Kidney (tissue), 14 donors: Measurements from ENCODE around the gene HOMER3. TPM values are rescaled to one million over a fixed set of nuclear protein-coding genes. Genes with fewer than 3 reads are reported as not detected.

Experiments
- DNase-seq, 5 donors: peaks; one replicate each; pipeline ENCODE4 v3.0.0-alpha.2; 2013 to 2020
- FAIRE-seq: peaks from 2 replicates; lab custom pipeline; 2012; peaks lifted over from hg19 to GRCh38; lab: Jason Lieb, UNC
- H3K27ac ChIP-seq, 2 donors: one replicate each; pipeline ENCODE4 v1.7.0; 2013; ENCODE audit warnings: low read depth in 2 of 2, low read length in 2 of 2, inconsistent platforms in 1 of 2
- H3K27me3 ChIP-seq: one replicate; pipeline ENCODE4 v1.7.1; 2013; ENCODE audit warnings: low read length, inconsistent platforms; ENCODE audit not compliant: control insufficient read depth, insufficient read depth
- H3K36me3 ChIP-seq, 3 donors: one replicate each; pipeline versions ENCODE4 v1.7.0 to v1.7.1; 2013; ENCODE audit warnings: low read length in 3 of 3, control low read depth in 1 of 3, inconsistent platforms in 1 of 3; ENCODE audit not compliant: insufficient read depth in 3 of 3, control insufficient read depth in 2 of 3
- H3K4me1 ChIP-seq, 3 donors: one replicate each; pipeline versions ENCODE4 v1.7.0 to v1.7.1; 2013; ENCODE audit warnings: low read length in 3 of 3, inconsistent platforms in 1 of 3, low read depth in 1 of 3; ENCODE audit not compliant: control insufficient read depth in 2 of 3, insufficient read depth in 2 of 3
- H3K4me3 ChIP-seq, 3 donors: one replicate each; pipeline versions ENCODE4 v1.7.0 to v1.8.1; 2013; ENCODE audit warnings: low read length in 3 of 3, control low read depth in 1 of 3, inconsistent platforms in 1 of 3
- H3K9ac ChIP-seq, 3 donors: one replicate each; pipeline versions ENCODE4 v1.7.0 to v1.7.1; 2013; ENCODE audit warnings: low read length in 3 of 3, control low read depth in 1 of 3, inconsistent platforms in 1 of 3
- H3K9me3 ChIP-seq, 3 donors: one replicate each; pipeline versions ENCODE4 v1.7.0 to v1.7.1; 2013; ENCODE audit warnings: low read length in 3 of 3, control low read depth in 1 of 3, inconsistent platforms in 1 of 3; ENCODE audit not compliant: control insufficient read depth in 2 of 3, insufficient read depth in 1 of 3
- CTCF ChIP-seq: IDR thresholded peaks from 3 replicates; pipeline ENCODE4 v1.5.1; 2012; ENCODE audit warnings: mild to moderate bottlenecking, moderate library complexity, borderline replicate concordance; ENCODE audit not compliant: insufficient read depth; ENCODE audit errors: extremely low read depth
- intact Hi-C: fragments of 100-400 bp; cut with DNase I; formaldehyde crosslinking; loops from one replicate; pipeline ENCODE4 v1.11.1; 2022
- polyA plus RNA-seq: library from polyadenylated mRNA; stranded (reverse); fragments of 350-450 nt; fragmentation: Illumina TruSeq; extraction: RNeasy Lipid Tissue Mini Kit (QIAGEN cat#74804); gene quantifications from one replicate; pipeline ENCODE4 v1.2.3, GENCODE V29; 2014; ENCODE audit warnings: low read depth, low replicate concordance; ENCODE audit not compliant: insufficient read depth
- total RNA-seq: library from RNA; stranded (reverse); fragmentation: NEBNext Ultra II Directional; extraction: Animal tissue kit (Norgen Biotek cat#: 25700); gene quantifications from one replicate; pipeline ENCODE4 v1.2.1, GENCODE V29; 2021
- donor health status: control.
- donor health status: control.
- donor health status: control.
- donor health status: control.
- donor health status: control.
- donor health status: DM: yes; HTN: yes; CAD: no.
- donor health status: Normal renal cell carcinoma (clear cell type).

The HOMER3 gene
- total and polyA plus RNA-seq, 2 donors from 2014 or later: 34.3 to 53.1 TPM

- Histone ChIP-seq H3K36me3 (no peaks in the 10 kb centered on the region), H3K9ac (no peak overlapping the region), H3K4me3 (no peak overlapping the region), H3K9me3 (no peaks in the 10 kb centered on the region), H3K4me1 (no peaks in the 10 kb centered on the region), H3K27me3 (no peaks in the 10 kb centered on the region), H3K27ac (no peak overlapping the region)
- peak in 4 of 5 donors; percentile 66 to 77 (median 68) for DNase-seq
- intact Hi-C loops: no loop called here
- no peak for TF ChIP-seq CTCF
- FAIRE-seq: no peak
Observed at GRCh38 chr19:18883526-18884304, 57.3 kb downstream of the HOMER3 start.

- FAIRE-seq: no peak
- Histone ChIP-seq H3K4me1 (no peaks in the 10 kb centered on the region), H3K27ac (no peak overlapping the region), H3K9ac (no peak overlapping the region), H3K27me3 (no peaks in the 10 kb centered on the region), H3K36me3 (no peaks in the 10 kb centered on the region), H3K9me3 (no peaks in the 10 kb centered on the region), H3K4me3 (no peak overlapping the region)
- no peak for DNase-seq
- no peak for TF ChIP-seq CTCF
- intact Hi-C loops: no loop called here
Observed at GRCh38 chr19:18881491-18881890, 59.5 kb downstream of the HOMER3 start.

GRCh38 chr19:18879579-18880373, 61.2 kb downstream of the HOMER3 start:
- no peak for FAIRE-seq

More at GRCh38 chr19:18879579-18880373, 61.2 kb downstream of the HOMER3 start:
- intact Hi-C loops: no loop called here
- Histone ChIP-seq H3K4me3 (no peak overlapping the region), H3K36me3 (no peaks in the 10 kb centered on the region), H3K27me3 (no peaks in the 10 kb centered on the region), H3K27ac (no peak overlapping the region), H3K4me1 (no peaks in the 10 kb centered on the region), H3K9me3 (no peaks in the 10 kb centered on the region), H3K9ac (no peak overlapping the region)
- TF ChIP-seq CTCF: no peak
- DNase-seq: peak in 2 of 5 donors; percentile 59 to 72

Other genes starting within 250 kb of the HOMER3 start
- gene COMP, start 149.9 kb downstream of the HOMER3 start, total RNA-seq: 33.2 TPM
- gene COMP, start 149.9 kb downstream of the HOMER3 start, polyA plus RNA-seq: 1.8 TPM
- 70.1 TPM for gene UPF1, start 109.3 kb downstream of the HOMER3 start, total RNA-seq
- gene UPF1, start 109.3 kb downstream of the HOMER3 start, polyA plus RNA-seq: 34.2 TPM
- gene CERS1, start 45.1 kb downstream of the HOMER3 start, total RNA-seq: 0.50 TPM
- not detected for gene CERS1, start 45.1 kb downstream of the HOMER3 start, polyA plus RNA-seq
- gene COPE, start 21.8 kb downstream of the HOMER3 start, total RNA-seq: 166 TPM
- 263 TPM for gene COPE, start 21.8 kb downstream of the HOMER3 start, polyA plus RNA-seq
- 39.5 TPM for gene DDX49, start 21.5 kb downstream of the HOMER3 start, total RNA-seq
- gene DDX49, start 21.5 kb downstream of the HOMER3 start, polyA plus RNA-seq: 40.6 TPM
- 74.1 TPM for gene SUGP2, start 92.3 kb upstream of the HOMER3 start, total RNA-seq
- 47.5 TPM for gene SUGP2, start 92.3 kb upstream of the HOMER3 start, polyA plus RNA-seq
- gene ARMC6, start 92.4 kb upstream of the HOMER3 start, total RNA-seq: 23.0 TPM
- gene ARMC6, start 92.4 kb upstream of the HOMER3 start, polyA plus RNA-seq: 24.6 TPM
- gene SLC25A42, start 122.8 kb upstream of the HOMER3 start, total RNA-seq: 9.7 TPM
- gene SLC25A42, start 122.8 kb upstream of the HOMER3 start, polyA plus RNA-seq: 70.7 TPM
- 23.9 TPM for gene TMEM161A, start 197.3 kb upstream of the HOMER3 start, total RNA-seq
- 37.1 TPM for gene TMEM161A, start 197.3 kb upstream of the HOMER3 start, polyA plus RNA-seq
- 3.4 TPM for gene MEF2B, start 229.0 kb upstream of the HOMER3 start, total RNA-seq
- gene MEF2B, start 229.0 kb upstream of the HOMER3 start, polyA plus RNA-seq: 0.47 TPM